Left ventricle myocardium superior (tissue), 1 donor: Measurements from ENCODE around the gene SLC11A2. TPM values are rescaled to one million over a fixed set of nuclear protein-coding genes. Genes with fewer than 3 reads are reported as not detected.

Source experiments
- total RNA-seq: library from RNA; stranded (reverse); fragmentation: NEBNext Ultra II Directional; extraction: Animal tissue kit (Norgen Biotek cat#: 25700); gene quantifications from one replicate; pipeline ENCODE4 v1.2.1, GENCODE V29; 2021
- donor health status: DM: no; HTN: yes; CAD: no; lungs with severe emphysema.

SLC11A2 gene
- total RNA-seq, 1 donor from 2014 or later = 22.9 TPM

Other genes starting within 250 kb of the SLC11A2 start
- not detected for gene TMPRSS12, start 183.5 kb downstream of the SLC11A2 start, total RNA-seq
- gene HIGD1C, start 73.8 kb downstream of the SLC11A2 start, total RNA-seq = not detected
- 19.3 TPM for gene LETMD1, start 21.9 kb upstream of the SLC11A2 start, total RNA-seq
- gene CSRNP2, start 57.2 kb upstream of the SLC11A2 start, total RNA-seq = 18.8 TPM
- gene TFCP2, start 146.8 kb upstream of the SLC11A2 start, total RNA-seq = 24.2 TPM
- 9.9 TPM for gene POU6F1, start 191.7 kb upstream of the SLC11A2 start, total RNA-seq
- gene DAZAP2, start 212.4 kb upstream of the SLC11A2 start, total RNA-seq = 146 TPM
- 3.4 TPM for gene SMAGP, start 244.0 kb upstream of the SLC11A2 start, total RNA-seq